ENCODE data around the gene CFAP74. TPM values are rescaled to one million over a fixed set of nuclear protein-coding genes. Genes with fewer than 3 reads are reported as not detected.

CFAP74 gene
- total and polyA plus RNA-seq, 2 of the 13 experiments (the other 11 are each of a cell fraction or from before 2014, with no cell fraction given), result 0.27 to 0.62 TPM

DNA sequence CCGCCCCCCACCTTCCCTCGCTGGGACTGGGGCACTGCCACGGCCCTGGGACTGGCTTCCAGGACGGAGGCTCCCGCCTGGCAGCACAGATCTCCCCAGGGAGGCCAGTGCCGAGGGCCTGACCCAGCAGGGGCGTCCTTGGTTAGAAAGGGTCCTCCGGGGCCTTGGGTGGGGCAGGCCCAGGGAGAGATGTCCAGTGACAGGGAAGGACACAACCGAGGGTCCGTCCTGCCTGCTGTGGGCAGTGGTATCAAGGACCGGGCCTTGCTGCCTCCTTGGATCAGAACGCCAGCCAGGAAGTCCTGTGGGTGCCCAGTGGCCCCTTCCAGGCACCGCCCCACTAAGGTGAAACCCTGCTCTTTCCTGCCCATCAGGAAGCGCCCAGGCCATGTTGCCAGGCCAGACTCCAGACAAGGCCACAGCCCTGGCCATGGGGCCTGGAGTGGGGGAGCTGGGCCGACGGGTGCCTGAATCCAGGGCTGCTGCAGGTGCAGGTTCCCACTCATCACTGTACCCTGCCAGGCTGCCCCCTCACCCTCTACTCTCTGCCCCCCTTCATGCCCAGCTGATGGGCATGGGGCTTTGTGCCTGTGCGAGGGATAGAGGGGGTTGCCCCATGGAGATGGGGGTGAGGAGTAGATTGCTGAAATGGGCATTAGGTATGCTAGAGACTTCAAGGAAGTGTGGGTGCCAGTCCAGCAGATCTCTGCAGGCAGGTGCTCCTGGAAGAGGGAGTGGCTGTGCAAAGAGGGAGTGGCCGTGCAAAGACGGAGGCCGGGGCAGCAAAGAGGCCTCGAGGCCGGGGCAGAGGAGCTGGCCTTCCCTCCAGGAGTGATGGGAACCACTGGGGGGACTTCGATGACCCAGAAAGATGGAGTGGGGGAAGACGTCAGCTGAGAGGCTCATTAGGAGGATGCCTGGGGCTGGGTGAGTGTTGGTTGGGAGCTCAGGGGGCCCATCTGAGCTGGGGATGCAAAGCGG lies 44.5 kb upstream of the CFAP74 start (continued):
- TF ChIP-seq, protein P1, sequence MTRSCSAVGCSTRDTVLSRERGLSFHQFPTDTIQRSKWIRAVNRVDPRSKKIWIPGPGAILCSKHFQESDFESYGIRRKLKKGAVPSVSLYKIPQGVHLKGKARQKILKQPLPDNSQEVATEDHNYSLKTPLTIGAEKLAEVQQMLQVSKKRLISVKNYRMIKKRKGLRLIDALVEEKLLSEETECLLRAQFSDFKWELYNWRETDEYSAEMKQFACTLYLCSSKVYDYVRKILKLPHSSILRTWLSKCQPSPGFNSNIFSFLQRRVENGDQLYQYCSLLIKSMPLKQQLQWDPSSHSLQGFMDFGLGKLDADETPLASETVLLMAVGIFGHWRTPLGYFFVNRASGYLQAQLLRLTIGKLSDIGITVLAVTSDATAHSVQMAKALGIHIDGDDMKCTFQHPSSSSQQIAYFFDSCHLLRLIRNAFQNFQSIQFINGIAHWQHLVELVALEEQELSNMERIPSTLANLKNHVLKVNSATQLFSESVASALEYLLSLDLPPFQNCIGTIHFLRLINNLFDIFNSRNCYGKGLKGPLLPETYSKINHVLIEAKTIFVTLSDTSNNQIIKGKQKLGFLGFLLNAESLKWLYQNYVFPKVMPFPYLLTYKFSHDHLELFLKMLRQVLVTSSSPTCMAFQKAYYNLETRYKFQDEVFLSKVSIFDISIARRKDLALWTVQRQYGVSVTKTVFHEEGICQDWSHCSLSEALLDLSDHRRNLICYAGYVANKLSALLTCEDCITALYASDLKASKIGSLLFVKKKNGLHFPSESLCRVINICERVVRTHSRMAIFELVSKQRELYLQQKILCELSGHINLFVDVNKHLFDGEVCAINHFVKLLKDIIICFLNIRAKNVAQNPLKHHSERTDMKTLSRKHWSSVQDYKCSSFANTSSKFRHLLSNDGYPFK (CRISPR knock-in tag; IDR thresholded peaks at IDR 0.05; ENCODE audit: borderline replicate concordance), result no peak; the same call in 1 of the 2 replicates
- no peak for TF ChIP-seq FOXK2 (IDR thresholded peaks at IDR 0.05)
- TF ChIP-seq ZSCAN22 (CRISPR knock-in tag; IDR thresholded peaks at IDR 0.05), result no peak
- TF ChIP-seq, protein P2, sequence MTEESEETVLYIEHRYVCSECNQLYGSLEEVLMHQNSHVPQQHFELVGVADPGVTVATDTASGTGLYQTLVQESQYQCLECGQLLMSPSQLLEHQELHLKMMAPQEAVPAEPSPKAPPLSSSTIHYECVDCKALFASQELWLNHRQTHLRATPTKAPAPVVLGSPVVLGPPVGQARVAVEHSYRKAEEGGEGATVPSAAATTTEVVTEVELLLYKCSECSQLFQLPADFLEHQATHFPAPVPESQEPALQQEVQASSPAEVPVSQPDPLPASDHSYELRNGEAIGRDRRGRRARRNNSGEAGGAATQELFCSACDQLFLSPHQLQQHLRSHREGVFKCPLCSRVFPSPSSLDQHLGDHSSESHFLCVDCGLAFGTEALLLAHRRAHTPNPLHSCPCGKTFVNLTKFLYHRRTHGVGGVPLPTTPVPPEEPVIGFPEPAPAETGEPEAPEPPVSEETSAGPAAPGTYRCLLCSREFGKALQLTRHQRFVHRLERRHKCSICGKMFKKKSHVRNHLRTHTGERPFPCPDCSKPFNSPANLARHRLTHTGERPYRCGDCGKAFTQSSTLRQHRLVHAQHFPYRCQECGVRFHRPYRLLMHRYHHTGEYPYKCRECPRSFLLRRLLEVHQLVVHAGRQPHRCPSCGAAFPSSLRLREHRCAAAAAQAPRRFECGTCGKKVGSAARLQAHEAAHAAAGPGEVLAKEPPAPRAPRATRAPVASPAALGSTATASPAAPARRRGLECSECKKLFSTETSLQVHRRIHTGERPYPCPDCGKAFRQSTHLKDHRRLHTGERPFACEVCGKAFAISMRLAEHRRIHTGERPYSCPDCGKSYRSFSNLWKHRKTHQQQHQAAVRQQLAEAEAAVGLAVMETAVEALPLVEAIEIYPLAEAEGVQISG (CRISPR knock-in tag; IDR thresholded peaks at IDR 0.05), result no peak
- no peak for TF ChIP-seq FOXM1 (CRISPR knock-in tag; IDR thresholded peaks at IDR 0.05)
- 0 out of 2 replicates have a peak, but pooled peaks have one; percentile 39 for TF ChIP-seq ZNF230 (CRISPR knock-in tag; IDR thresholded peaks at IDR 0.05)
- no peak for TF ChIP-seq ZNF367 (CRISPR knock-in tag; IDR thresholded peaks at IDR 0.05; ENCODE audit: borderline replicate concordance)
- TF ChIP-seq, protein P3, sequence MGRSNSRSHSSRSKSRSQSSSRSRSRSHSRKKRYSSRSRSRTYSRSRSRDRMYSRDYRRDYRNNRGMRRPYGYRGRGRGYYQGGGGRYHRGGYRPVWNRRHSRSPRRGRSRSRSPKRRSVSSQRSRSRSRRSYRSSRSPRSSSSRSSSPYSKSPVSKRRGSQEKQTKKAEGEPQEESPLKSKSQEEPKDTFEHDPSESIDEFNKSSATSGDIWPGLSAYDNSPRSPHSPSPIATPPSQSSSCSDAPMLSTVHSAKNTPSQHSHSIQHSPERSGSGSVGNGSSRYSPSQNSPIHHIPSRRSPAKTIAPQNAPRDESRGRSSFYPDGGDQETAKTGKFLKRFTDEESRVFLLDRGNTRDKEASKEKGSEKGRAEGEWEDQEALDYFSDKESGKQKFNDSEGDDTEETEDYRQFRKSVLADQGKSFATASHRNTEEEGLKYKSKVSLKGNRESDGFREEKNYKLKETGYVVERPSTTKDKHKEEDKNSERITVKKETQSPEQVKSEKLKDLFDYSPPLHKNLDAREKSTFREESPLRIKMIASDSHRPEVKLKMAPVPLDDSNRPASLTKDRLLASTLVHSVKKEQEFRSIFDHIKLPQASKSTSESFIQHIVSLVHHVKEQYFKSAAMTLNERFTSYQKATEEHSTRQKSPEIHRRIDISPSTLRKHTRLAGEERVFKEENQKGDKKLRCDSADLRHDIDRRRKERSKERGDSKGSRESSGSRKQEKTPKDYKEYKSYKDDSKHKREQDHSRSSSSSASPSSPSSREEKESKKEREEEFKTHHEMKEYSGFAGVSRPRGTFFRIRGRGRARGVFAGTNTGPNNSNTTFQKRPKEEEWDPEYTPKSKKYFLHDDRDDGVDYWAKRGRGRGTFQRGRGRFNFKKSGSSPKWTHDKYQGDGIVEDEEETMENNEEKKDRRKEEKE (IDR thresholded peaks at IDR 0.05), result no peak
- TF ChIP-seq, protein P4, sequence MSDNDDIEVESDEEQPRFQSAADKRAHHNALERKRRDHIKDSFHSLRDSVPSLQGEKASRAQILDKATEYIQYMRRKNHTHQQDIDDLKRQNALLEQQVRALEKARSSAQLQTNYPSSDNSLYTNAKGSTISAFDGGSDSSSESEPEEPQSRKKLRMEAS (IDR thresholded peaks at IDR 0.05), result peak; percentile 47
- TF ChIP-seq ZBTB42 (CRISPR knock-in tag; IDR thresholded peaks at IDR 0.05), result 0 out of 2 replicates have a peak, but pooled peaks have one; percentile 39

Data from HepG2 (cell line).